ENCODE data around the gene KIAA1755.
"Not testable (repeated sequence)": the region's sequence is repeated elsewhere in the genome, so short reads cannot be mapped to it uniquely, and the experiment has no call there.

KIAA1755 gene

DNA sequence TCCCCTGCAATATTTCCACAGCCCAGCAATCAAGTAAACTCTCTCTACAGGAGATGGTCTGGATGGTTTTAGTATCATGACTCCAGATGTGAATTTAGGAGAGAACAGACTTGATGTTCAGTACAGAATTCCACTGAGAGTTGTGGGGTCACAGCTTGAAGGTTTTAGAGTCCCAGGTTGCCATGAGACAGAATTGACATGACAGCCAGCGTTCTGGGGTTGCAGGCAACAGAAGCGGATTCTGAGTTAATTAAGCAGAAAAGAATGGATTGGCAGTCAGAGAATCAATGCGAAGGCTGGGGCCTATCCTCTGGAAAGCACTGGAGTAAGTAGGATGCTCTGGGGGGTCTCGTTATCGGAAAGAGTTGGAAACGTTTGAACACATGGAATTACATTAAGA lies 2.4 kb upstream of the KIAA1755 start:
- no peak for DNase-seq

- DNase-seq, result no peak
Observed at GRCh38 chr20:38261054-38261390, 487 bp upstream of the KIAA1755 start.

DNA sequence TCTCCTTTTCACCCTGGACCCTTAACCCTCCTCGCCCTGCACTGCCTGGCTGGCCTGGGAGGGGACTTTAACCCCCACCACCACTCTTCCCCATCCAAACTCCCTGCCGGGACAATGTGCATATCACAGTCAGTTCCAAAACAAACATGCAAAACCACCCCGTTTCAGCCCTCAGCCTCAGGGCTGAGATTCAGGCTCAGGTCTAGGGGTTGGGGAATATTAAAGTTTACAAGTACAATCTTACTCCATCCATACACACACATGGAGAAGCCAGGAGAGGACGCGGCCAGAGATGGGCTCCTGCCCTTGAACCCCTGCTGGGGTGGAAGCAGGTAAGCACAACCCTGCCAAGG lies 534 bp downstream of the KIAA1755 start:
- DNase-seq, result no peak

DNA sequence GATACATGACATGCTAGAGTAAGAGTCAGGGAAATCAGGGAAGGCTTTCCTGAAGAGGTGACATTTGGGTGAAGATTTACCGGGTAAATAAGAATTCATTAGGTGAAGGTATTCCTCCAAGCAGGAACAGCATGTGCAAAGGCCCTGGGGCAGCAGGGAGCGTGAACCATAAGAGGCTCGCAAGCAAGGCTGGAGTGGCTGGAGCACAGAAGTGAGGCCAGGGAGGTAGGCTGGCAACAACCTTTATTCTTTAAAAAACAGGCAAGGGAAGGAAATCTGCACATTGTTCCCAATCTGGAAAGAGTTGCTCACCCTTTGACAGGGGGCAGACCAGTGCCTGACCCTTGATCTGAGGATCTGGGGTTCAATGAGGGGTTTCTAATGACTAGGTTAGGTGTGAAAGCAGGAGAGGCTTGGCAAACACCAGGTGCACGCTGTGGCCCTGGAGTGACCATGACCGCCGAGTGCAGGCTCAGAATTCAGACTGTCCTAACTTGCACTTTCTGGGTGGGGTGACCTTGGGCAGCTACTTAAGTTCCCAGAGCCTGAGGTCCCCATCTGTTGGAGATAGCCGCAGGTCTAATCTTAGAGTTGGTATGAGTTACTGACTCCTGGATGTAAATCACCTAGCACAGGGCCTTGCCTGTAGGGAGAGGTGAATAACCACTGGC lies 1.9 kb downstream of the KIAA1755 start:
- DNase-seq, result no peak

- DNase-seq, result no peak
Observed at GRCh38 chr20:38256966-38257365, 3.6 kb downstream of the KIAA1755 start.

- no peak for DNase-seq
Observed at GRCh38 chr20:38256021-38256420, 4.5 kb downstream of the KIAA1755 start.

DNA sequence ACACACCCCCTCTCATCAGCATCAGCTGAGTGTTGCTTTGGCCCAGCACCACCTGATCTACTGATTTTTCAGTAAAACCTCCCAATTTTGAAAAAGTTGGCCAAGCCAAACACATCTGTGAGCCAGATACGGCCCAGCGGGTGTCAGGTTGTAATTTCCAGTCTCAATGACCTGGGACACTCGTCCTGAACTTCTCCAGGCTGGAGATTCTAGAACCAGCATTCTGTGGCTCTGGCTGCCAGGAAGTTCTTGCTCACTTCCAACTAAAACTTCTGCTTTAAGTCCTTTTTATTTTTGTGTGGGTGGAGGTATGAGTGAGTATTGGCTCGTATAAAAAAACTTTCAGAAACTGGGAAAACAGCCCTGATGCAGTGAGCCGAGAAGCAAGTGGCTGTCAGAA lies 5.1 kb downstream of the KIAA1755 start:
- peak; percentile 60 to 87 (median 79) for DNase-seq

DNA sequence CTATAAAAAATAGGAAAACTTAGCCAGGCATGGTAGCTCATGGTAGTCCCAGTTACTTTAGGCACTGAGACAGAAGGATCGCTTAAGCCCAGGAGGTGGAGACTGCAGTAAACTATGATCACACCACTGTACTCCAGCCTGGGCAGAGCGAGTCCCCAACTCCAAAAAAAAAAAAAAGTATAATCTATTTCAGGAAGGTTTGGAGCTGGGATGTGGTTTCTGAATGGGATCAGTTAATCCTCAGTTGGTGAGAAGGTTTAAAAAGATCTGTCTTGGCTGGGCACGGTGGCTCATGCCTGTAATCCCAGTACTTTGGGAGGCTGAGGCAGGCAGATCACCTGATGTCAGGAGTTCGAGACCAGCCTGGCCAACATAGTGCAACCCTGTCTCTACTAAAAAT lies 5.9 kb downstream of the KIAA1755 start:
- DNase-seq, result not testable (repeated sequence)

- DNase-seq, result no peak
Observed at GRCh38 chr20:38253571-38253970, 7.0 kb downstream of the KIAA1755 start.

- no peak for DNase-seq
Observed at GRCh38 chr20:38252292-38253288, 7.9 kb downstream of the KIAA1755 start.

DNA sequence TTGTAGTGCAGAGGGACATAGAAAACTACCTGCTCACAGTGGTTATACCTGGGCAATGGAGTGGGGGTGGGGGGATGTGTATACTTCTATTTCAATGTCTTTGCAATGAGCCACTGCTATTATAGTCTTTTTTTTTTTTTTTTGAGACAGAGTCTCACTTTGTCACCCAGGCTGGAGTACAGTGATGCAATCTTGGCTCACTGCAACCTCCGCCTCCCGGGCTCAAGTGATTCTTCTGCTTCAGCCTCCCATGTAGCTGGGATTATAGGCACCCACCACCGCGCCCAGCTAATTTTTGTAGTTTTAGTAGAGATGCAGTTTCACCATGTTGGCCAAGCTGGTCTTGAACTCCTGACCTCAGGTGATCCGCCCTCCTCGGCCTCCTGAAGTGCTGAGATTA lies 9.1 kb downstream of the KIAA1755 start:
- not testable (repeated sequence) for DNase-seq

- peak; percentile 15 to 40 (median 36) for DNase-seq
Observed at GRCh38 chr20:38250609-38251008, 9.9 kb downstream of the KIAA1755 start.

DNA sequence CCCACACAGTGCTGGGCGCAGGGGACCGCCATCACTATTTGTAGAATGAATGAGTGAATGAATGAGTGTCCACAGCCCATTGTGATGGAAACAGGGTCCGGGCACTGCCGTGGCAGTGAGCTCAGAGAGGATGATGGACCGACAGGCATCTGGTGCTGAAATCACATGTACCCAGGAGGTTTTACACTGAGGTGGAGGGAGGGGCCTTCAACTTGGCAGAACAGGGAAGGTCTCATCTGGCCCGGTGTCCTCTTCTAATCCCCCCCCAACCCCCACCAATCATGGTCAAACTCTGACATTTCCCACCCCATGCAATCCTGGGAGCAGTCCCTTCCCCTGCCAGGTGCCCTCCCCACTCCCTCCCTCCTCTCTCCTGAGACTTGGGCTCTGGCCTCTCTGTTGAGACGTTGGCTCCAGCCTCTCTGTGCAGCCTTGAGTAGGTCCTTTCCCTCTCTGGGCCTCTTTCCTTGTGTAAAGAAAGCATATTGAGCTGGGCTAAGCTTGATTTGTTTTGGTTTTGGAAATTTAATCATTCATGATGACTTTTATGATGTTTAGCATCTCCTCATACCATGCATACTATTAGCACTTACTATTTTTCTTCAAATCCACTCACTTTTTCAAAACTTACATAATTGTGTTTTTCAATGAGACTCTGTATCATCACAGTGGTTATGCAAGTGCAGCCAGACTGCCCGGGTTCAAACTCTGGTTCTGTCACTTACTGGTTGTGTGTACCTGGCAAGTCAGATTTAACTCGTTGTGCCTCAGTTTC lies 10.8 kb downstream of the KIAA1755 start:
- no peak for DNase-seq

GRCh38 chr20:38248133-38248532 lies 12.4 kb downstream of the KIAA1755 start:
- no peak for DNase-seq

- DNase-seq, result not testable (repeated sequence)
Observed at GRCh38 chr20:38247725-38248124, 12.8 kb downstream of the KIAA1755 start.

DNA sequence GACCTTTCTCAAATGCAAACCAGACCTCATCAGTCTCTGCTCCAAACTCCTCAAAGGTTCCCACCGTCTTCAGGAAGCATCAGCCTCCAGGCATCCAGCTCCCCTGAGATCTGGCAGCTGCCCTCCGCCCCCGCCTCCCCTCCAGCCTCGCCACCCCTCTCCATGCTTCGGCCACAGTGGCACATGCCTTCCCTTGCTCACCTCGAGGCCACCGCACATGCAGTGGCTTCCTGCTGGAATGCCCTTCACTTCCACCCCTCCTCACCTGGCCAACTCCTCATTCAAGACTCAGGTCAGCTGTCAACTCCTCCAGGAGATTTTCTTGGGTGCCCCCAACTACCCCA lies 13.4 kb downstream of the KIAA1755 start:
- DNase-seq, result no peak

DNA sequence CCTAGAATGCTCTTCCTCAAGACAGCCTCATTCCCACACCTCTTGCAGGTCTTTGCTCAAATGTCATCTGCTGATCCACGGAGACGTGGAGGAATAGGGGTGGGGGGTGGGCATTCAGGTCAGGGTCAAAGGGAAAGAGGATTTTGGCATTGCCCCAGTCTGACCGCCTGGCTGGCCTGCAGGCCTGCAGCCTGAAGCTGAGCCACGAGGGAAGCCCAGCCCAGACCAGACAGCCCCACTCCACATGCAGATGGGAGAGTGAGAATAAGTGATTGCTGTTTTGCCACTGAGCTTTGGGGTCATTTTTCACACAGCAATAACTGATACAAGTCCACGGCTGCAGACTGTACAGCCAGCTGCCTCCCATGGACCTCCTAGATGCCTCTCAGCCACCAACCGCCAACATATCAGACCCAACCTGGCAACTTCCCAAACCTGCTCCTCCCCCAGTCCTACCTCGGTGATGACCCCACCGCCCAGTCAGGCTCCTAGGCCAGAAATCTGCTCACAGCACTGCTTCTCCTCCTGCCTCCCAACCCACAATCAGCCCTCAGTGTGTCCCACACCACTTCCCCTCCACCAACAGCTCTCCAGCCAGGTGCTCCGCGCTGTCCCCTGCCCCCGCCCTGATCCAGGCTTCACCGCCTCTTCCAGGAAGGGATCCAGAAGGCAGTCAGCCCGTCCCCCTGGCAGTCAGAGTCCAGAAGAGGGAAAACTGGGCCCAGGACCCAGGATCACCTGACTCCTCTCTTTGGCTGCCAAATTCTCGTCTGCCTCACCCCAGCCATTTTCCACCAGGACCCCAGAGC lies 14.0 kb downstream of the KIAA1755 start:
- DNase-seq, result no peak

- DNase-seq, result no peak
Observed at GRCh38 chr20:38245753-38246152, 14.8 kb downstream of the KIAA1755 start.

DNA sequence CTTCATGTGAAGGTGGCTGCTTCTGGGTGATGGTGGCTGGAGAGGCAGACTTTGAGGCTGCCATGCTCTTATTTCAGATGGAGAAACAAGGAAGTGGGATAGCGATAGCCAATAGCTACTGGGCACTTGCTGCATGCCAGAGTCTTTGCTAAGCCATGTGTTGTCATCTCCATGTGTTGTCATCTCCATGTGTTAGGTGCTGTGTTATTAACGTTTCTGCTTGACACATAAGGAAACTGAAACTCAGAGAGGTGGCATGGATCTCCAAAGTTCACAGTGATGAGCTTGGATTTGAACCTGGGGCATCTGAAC lies 16.9 kb downstream of the KIAA1755 start:
- DNase-seq, result peak in 1 of 3 donors; percentile 34

GRCh38 chr20:38242848-38243708 lies 17.5 kb downstream of the KIAA1755 start:
- peak; percentile 29 to 46 (median 45) for DNase-seq

- no peak for DNase-seq
Observed at GRCh38 chr20:38241201-38241600, 19.3 kb downstream of the KIAA1755 start.

DNA sequence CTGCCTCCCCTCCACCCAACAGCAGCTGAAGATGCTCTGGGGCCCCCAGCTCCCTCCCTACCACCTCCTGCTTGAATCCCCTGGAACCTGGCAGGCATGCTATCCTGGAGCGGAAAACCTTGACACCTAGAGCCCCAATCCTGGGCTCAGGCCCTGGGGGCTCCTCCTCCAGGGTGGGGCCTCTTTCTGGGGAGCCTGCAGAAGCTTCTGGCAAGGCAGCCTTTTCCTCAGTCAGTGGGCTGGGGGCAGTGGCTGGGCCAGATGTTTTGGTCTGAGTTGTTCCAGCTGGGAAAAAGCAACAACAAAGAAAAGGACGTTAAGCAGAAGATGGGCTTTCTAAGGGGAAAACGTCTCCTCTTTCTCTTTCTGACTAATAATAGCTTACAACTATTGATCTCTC lies 21.1 kb downstream of the KIAA1755 start:
- DNase-seq, result no peak

All from suppressor macrophage treated with lipopolysaccharide for 1 hour (primary cell).